ENCODE data around the gene SENP8.
A peak's percentile ranks its signal among the peaks of the same experiment; 100 is the strongest.
"Not testable (repeated sequence)": the region's sequence is repeated elsewhere in the genome, so short reads cannot be mapped to it uniquely, and the experiment has no call there.

Gene SENP8

GRCh38 chr15:72092006-72092405 is 26.2 kb upstream of the SENP8 start:
- H3K36me3 ChIP-seq (ENCODE audit: control insufficient read depth, insufficient read depth, low read length, severe bottlenecking): no peaks in the 10 kb centered on the region

GRCh38 chr15:72092691-72093090 is 25.5 kb upstream of the SENP8 start:
- Histone ChIP-seq H3K4me3 (ENCODE audit: low read length) (no peak overlapping the region), H3K36me3 (ENCODE audit: control insufficient read depth, insufficient read depth, low read length, severe bottlenecking) (no peaks in the 10 kb centered on the region), H3K4me1 (ENCODE audit: control insufficient read depth, insufficient read depth, low read length) (no peaks in the 10 kb centered on the region), H3K9me3 (ENCODE audit: control insufficient read depth, low read length) (no peaks in the 10 kb centered on the region), H3K9ac (ENCODE audit: low read length) (no peak overlapping the region), H3K27me3 (replicated peaks; ENCODE audit: control insufficient read depth, insufficient read depth, low read length) (no peaks in the 10 kb centered on the region)
- no peak for DNase-seq (ENCODE audit: low read depth)

More at GRCh38 chr15:72092006-72092405, 26.2 kb upstream of the SENP8 start:
- Histone ChIP-seq H3K4me3 (ENCODE audit: low read length) (no peak overlapping the region), H3K4me1 (ENCODE audit: control insufficient read depth, insufficient read depth, low read length) (no peaks in the 10 kb centered on the region), H3K9ac (ENCODE audit: low read length) (no peak overlapping the region), H3K9me3 (ENCODE audit: control insufficient read depth, low read length) (no peaks in the 10 kb centered on the region), H3K27me3 (replicated peaks; ENCODE audit: control insufficient read depth, insufficient read depth, low read length) (no peaks in the 10 kb centered on the region)
- DNase-seq (ENCODE audit: low read depth): no peak

- no peaks in the 10 kb centered on the region for H3K9me3 ChIP-seq (ENCODE audit: control insufficient read depth, low read length)
- no peaks in the 10 kb centered on the region for H3K36me3 ChIP-seq (ENCODE audit: control insufficient read depth, insufficient read depth, low read length, severe bottlenecking)
- no peak for DNase-seq (ENCODE audit: low read depth)
- H3K27me3 ChIP-seq (replicated peaks; ENCODE audit: control insufficient read depth, insufficient read depth, low read length): no peaks in the 10 kb centered on the region
- peaks cover 4% of the 10 kb centered on the region for H3K4me1 ChIP-seq (ENCODE audit: control insufficient read depth, insufficient read depth, low read length)
- no peak overlapping the region for H3K9ac ChIP-seq (ENCODE audit: low read length)
- no peak overlapping the region for H3K4me3 ChIP-seq (ENCODE audit: low read length)
These were observed 21.4 kb upstream of the SENP8 start for GRCh38 chr15:72096796-72097195.

DNA sequence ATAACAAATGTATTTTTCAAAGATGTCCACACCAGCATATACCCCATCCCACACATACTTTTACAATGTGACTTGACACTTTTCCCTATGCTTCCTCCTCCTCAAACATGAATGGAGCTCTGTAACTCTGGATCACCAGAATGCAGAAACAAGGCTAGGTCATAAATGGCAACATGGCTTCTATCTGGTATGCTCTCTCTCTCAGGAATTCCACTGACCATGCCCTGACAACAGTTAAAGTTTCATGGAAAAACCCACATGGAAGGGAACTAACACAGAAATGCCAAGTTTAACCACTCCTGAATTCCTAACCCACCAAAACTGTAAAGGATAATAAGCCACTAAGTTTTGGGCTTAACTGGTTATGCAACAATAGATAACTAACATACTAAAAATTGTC is 20.2 kb upstream of the SENP8 start:
- no peak overlapping the region for H3K4me3 ChIP-seq (ENCODE audit: low read length)
- H3K9me3 ChIP-seq (ENCODE audit: control insufficient read depth, low read length): no peaks in the 10 kb centered on the region
- peak; percentile 19 for DNase-seq (ENCODE audit: low read depth)
- H3K4me1 ChIP-seq (ENCODE audit: control insufficient read depth, insufficient read depth, low read length): peaks cover 4% of the 10 kb centered on the region
- no peak overlapping the region for H3K9ac ChIP-seq (ENCODE audit: low read length)
- no peaks in the 10 kb centered on the region for H3K36me3 ChIP-seq (ENCODE audit: control insufficient read depth, insufficient read depth, low read length, severe bottlenecking)
- H3K27me3 ChIP-seq (replicated peaks; ENCODE audit: control insufficient read depth, insufficient read depth, low read length): no peaks in the 10 kb centered on the region

DNA sequence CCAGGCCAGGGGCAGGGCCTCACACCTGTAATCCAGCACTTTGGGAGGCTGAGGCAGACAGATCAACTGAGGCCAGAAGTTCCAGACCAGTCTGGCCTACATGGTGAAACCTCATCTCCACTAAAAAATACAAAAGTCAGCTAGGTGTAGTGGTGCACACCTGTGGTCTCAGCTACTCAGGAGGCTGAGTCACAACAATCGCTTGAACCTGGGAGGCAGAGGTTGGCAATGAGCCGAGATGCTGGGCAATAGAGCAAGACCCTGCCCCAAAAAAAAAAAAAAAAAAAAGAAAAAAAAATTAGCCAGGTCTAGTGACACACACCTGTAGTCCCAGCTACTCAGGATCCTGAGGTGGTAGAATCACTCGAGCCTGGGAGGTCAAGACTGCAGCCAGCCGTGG is 19.0 kb upstream of the SENP8 start:
- H3K36me3 ChIP-seq (ENCODE audit: control insufficient read depth, insufficient read depth, low read length, severe bottlenecking): no peaks in the 10 kb centered on the region
- H3K9me3 ChIP-seq (ENCODE audit: control insufficient read depth, low read length): no peaks in the 10 kb centered on the region
- no peak overlapping the region for H3K9ac ChIP-seq (ENCODE audit: low read length)
- no peak overlapping the region for H3K4me3 ChIP-seq (ENCODE audit: low read length)
- no peak for DNase-seq (ENCODE audit: low read depth)
- H3K27me3 ChIP-seq (replicated peaks; ENCODE audit: control insufficient read depth, insufficient read depth, low read length): no peaks in the 10 kb centered on the region
- peaks cover 8% of the 10 kb centered on the region for H3K4me1 ChIP-seq (ENCODE audit: control insufficient read depth, insufficient read depth, low read length)

GRCh38 chr15:72100551-72100950 is 17.7 kb upstream of the SENP8 start:
- not testable (repeated sequence) for DNase-seq (ENCODE audit: low read depth); H3K36me3 ChIP-seq (ENCODE audit: control insufficient read depth, insufficient read depth, low read length, severe bottlenecking); H3K27me3 ChIP-seq (replicated peaks; ENCODE audit: control insufficient read depth, insufficient read depth, low read length); H3K9ac ChIP-seq (ENCODE audit: low read length); H3K4me1 ChIP-seq (ENCODE audit: control insufficient read depth, insufficient read depth, low read length); H3K4me3 ChIP-seq (ENCODE audit: low read length); H3K9me3 ChIP-seq (ENCODE audit: control insufficient read depth, low read length)

DNA sequence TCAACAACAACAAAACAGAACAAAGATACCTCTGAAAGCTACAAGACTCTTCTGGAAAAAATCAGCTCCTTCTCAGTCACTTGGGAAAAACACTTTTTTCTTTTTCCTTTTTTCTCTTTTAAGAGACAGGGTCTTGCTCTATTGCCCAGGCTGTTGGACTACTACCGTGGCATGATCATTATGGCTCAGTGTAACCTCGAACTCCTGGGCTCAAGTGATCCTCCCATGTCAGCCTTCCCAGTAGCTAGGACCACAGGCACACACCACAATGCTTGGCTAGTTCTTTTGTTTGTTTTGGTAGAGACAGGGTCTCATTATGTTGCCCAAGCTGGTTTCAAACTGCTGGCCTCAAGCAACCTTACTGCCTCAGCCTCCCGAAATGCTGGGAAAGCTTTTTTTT is 13.1 kb upstream of the SENP8 start:
- Histone ChIP-seq H3K27me3 (replicated peaks; ENCODE audit: control insufficient read depth, insufficient read depth, low read length) (no peaks in the 10 kb centered on the region), H3K9ac (ENCODE audit: low read length) (no peak overlapping the region), H3K4me1 (ENCODE audit: control insufficient read depth, insufficient read depth, low read length) (peaks cover 4% of the 10 kb centered on the region), H3K4me3 (ENCODE audit: low read length) (no peak overlapping the region), H3K9me3 (ENCODE audit: control insufficient read depth, low read length) (no peaks in the 10 kb centered on the region), H3K36me3 (ENCODE audit: control insufficient read depth, insufficient read depth, low read length, severe bottlenecking) (no peaks in the 10 kb centered on the region)
- DNase-seq (ENCODE audit: low read depth): no peak

DNA sequence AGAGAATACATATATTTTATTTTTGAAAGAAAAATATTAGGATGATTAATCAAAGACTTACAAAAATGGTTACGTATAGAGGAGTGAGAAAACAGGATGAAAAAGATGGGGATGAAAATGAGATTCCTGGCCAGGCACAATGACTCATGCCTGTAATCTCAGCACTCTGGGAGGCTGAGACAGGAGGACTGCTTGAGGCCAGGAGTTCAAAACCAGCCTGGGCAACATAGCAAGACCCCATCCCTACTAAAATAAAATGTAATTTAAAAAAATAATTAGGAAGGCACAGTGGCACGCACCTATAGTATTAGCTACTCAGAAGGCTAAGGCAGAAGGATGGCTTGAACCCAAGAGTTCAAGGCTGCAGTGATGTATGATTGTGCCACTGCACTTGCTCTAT is 12.1 kb upstream of the SENP8 start:
- no peak for DNase-seq (ENCODE audit: low read depth)
- no peaks in the 10 kb centered on the region for H3K36me3 ChIP-seq (ENCODE audit: control insufficient read depth, insufficient read depth, low read length, severe bottlenecking)

GRCh38 chr15:72110355-72110754 is 7.8 kb upstream of the SENP8 start:
- H3K9me3 ChIP-seq (ENCODE audit: control insufficient read depth, low read length): no peaks in the 10 kb centered on the region
- no peaks in the 10 kb centered on the region for H3K27me3 ChIP-seq (replicated peaks; ENCODE audit: control insufficient read depth, insufficient read depth, low read length)
- no peak for DNase-seq (ENCODE audit: low read depth)
- no peaks in the 10 kb centered on the region for H3K36me3 ChIP-seq (ENCODE audit: control insufficient read depth, insufficient read depth, low read length, severe bottlenecking)
- no peak overlapping the region for H3K4me3 ChIP-seq (ENCODE audit: low read length)
- no peak overlapping the region for H3K9ac ChIP-seq (ENCODE audit: low read length)
- H3K4me1 ChIP-seq (ENCODE audit: control insufficient read depth, insufficient read depth, low read length): peaks cover 14% of the 10 kb centered on the region

More for the DNA sequence above, 12.1 kb upstream of the SENP8 start:
- no peaks in the 10 kb centered on the region for H3K27me3 ChIP-seq (replicated peaks; ENCODE audit: control insufficient read depth, insufficient read depth, low read length)
- H3K9me3 ChIP-seq (ENCODE audit: control insufficient read depth, low read length): no peaks in the 10 kb centered on the region
- no peak overlapping the region for H3K4me3 ChIP-seq (ENCODE audit: low read length)
- peaks cover 4% of the 10 kb centered on the region for H3K4me1 ChIP-seq (ENCODE audit: control insufficient read depth, insufficient read depth, low read length)
- no peak overlapping the region for H3K9ac ChIP-seq (ENCODE audit: low read length)

DNA sequence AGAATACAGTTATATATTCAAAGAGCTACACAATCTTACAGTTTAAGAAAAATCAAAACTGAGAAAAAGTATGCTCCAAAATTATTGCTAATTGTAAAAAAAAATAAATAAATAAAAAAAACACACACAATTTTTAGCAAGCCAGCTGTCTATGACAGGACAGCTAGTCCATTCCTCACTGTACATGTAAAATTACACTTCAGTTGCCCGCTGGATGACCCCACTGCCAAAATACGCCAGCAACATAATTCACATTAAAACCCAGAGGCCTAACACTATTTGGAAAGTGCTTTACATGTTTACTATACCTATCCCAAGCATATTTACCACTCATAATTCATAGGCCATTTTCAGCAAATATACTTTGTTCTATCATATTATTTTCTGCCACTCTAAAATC is 6.1 kb upstream of the SENP8 start:
- H3K36me3 ChIP-seq (ENCODE audit: control insufficient read depth, insufficient read depth, low read length, severe bottlenecking): no peaks in the 10 kb centered on the region
- H3K4me1 ChIP-seq (ENCODE audit: control insufficient read depth, insufficient read depth, low read length): peaks cover 23% of the 10 kb centered on the region
- no peaks in the 10 kb centered on the region for H3K27me3 ChIP-seq (replicated peaks; ENCODE audit: control insufficient read depth, insufficient read depth, low read length)
- no peak overlapping the region for H3K9ac ChIP-seq (ENCODE audit: low read length)
- DNase-seq (ENCODE audit: low read depth): no peak
- no peak overlapping the region for H3K4me3 ChIP-seq (ENCODE audit: low read length)
- H3K9me3 ChIP-seq (ENCODE audit: control insufficient read depth, low read length): no peaks in the 10 kb centered on the region

GRCh38 chr15:72112805-72113204 is 5.4 kb upstream of the SENP8 start:
- Histone ChIP-seq H3K4me1 (ENCODE audit: control insufficient read depth, insufficient read depth, low read length) (peaks cover 23% of the 10 kb centered on the region), H3K4me3 (ENCODE audit: low read length) (no peak overlapping the region), H3K9me3 (ENCODE audit: control insufficient read depth, low read length) (no peaks in the 10 kb centered on the region), H3K9ac (ENCODE audit: low read length) (no peak overlapping the region), H3K36me3 (ENCODE audit: control insufficient read depth, insufficient read depth, low read length, severe bottlenecking) (no peaks in the 10 kb centered on the region), H3K27me3 (replicated peaks; ENCODE audit: control insufficient read depth, insufficient read depth, low read length) (no peaks in the 10 kb centered on the region)
- DNase-seq (ENCODE audit: low read depth): no peak

GRCh38 chr15:72113347-72114031 is 4.7 kb upstream of the SENP8 start:
- Histone ChIP-seq H3K36me3 (ENCODE audit: control insufficient read depth, insufficient read depth, low read length, severe bottlenecking) (no peaks in the 10 kb centered on the region), H3K9me3 (ENCODE audit: control insufficient read depth, low read length) (no peaks in the 10 kb centered on the region), H3K4me3 (ENCODE audit: low read length) (no peak overlapping the region), H3K4me1 (ENCODE audit: control insufficient read depth, insufficient read depth, low read length) (peaks cover 23% of the 10 kb centered on the region), H3K9ac (ENCODE audit: low read length) (no peak overlapping the region), H3K27me3 (replicated peaks; ENCODE audit: control insufficient read depth, insufficient read depth, low read length) (no peaks in the 10 kb centered on the region)
- peak; percentile 14 for DNase-seq (ENCODE audit: low read depth)
